NB4 (cell line): ENCODE data around the gene ZIK1.

Experiments used
- CTCF ChIP-seq: IDR thresholded peaks from one replicate; pipeline ENCODE4 v1.5.1; 2012; ENCODE audit warnings: low read depth, low read length
- MYC ChIP-seq: IDR thresholded peaks from 2 replicates; pipeline ENCODE4 v1.6.1; 2011; ENCODE audit warnings: low read depth, low read length
- POLR2A ChIP-seq: IDR thresholded peaks from 2 replicates; pipeline ENCODE4 v1.6.1; 2011; ENCODE audit warnings: mild to moderate bottlenecking; ENCODE audit not compliant: insufficient read length; ENCODE audit errors: extremely low read depth

- TF ChIP-seq CTCF (no peak), POLR2A (peak; percentile 65), MYC (peak; percentile 50)
Measured at GRCh38 chr19:57613941-57614743, 30.2 kb downstream of the ZIK1 start, which contains the start of gene ZNF134.
